Measurements from ENCODE around the gene RUNX1. TPM values are rescaled to one million over a fixed set of nuclear protein-coding genes. Genes with fewer than 3 reads are reported as not detected.

The RUNX1 gene
- total and polyA plus RNA-seq, 7 donors = 8.7 to 230 (median 30.1) TPM

GRCh38 chr21:35028451-35028978 is 20.6 kb downstream of the RUNX1 start:
- Histone ChIP-seq H3K4me3 (no peak overlapping the region), H3K4me1 (peaks cover 4% of the 10 kb centered on the region), H3K36me3 (ENCODE audit: insufficient read depth in 1 of 2, low read depth in 1 of 2) (peaks cover 0 to 66% of the 10 kb centered on the region in 2 donors), H3K27ac (no peak overlapping the region), H3K9me3 (no peaks in the 10 kb centered on the region), H3K27me3 (ENCODE audit: insufficient read depth in 3 of 3, low read length in 2 of 3) (no peaks in the 10 kb centered on the region)
- TF ChIP-seq CTCF (IDR thresholded peaks at IDR 0.05) = no peak
- ATAC-seq (no peak), DNase-seq (no peak)
- 91 to 94% (median 92%) methylated on average over 4 of the region's 4 CpGs for WGBS, 3 donors
- intact Hi-C loops (cut with DNase I) = loop anchor here in 1 of 2 donors (10.0 kb wide), 1 partner anchor 284 kb away; no protein-coding TSS in a partner anchor

- ATAC-seq (peak in 1 of 4 donors; percentile 29), DNase-seq (no peak)
- Histone ChIP-seq H3K4me1 (peaks cover 4% of the 10 kb centered on the region), H3K27ac (no peak overlapping the region), H3K27me3 (ENCODE audit: insufficient read depth in 3 of 3, low read length in 2 of 3) (no peaks in the 10 kb centered on the region), H3K4me3 (no peak overlapping the region), H3K9me3 (no peaks in the 10 kb centered on the region), H3K36me3 (ENCODE audit: insufficient read depth in 1 of 2, low read depth in 1 of 2) (peaks cover 0 to 66% of the 10 kb centered on the region in 2 donors)
- intact Hi-C loops (cut with DNase I) = loop anchor here in 1 of 2 donors (10.0 kb wide), 1 partner anchor 283 kb away; no protein-coding TSS in a partner anchor
- TF ChIP-seq CTCF (IDR thresholded peaks at IDR 0.05) = no peak
- WGBS, 3 donors = 78 to 88% (median 78%) methylated on average over 5 of the region's 5 CpGs
Measured at GRCh38 chr21:35027563-35028450, 21.3 kb downstream of the RUNX1 start.

GRCh38 chr21:35026617-35027562 is 22.2 kb downstream of the RUNX1 start:
- H3K4me3 ChIP-seq = peak overlapping the region; percentile 11
- H3K9me3 ChIP-seq = no peaks in the 10 kb centered on the region
- DNase-seq (peak; percentile 66 to 76), ATAC-seq (peak; percentile 26 to 61 (median 40))
- 36 to 40% (median 37%) methylated on average over 45 of the region's 45 CpGs for WGBS, 3 donors
- H3K4me1 ChIP-seq = peaks cover 4% of the 10 kb centered on the region
- peaks cover 0 to 65% of the 10 kb centered on the region in 2 donors for H3K36me3 ChIP-seq (ENCODE audit: insufficient read depth in 1 of 2, low read depth in 1 of 2)
- intact Hi-C loops (cut with DNase I) = loop anchor here in 1 of 2 donors (10.0 kb wide), 1 partner anchor 282 kb away; no protein-coding TSS in a partner anchor
- no peak overlapping the region for H3K27ac ChIP-seq
- H3K27me3 ChIP-seq (ENCODE audit: insufficient read depth in 3 of 3, low read length in 2 of 3) = no peaks in the 10 kb centered on the region
- no peak for TF ChIP-seq CTCF (IDR thresholded peaks at IDR 0.05)

- DNase-seq = no peak
- ATAC-seq = no peak
- Histone ChIP-seq H3K27ac (no peak overlapping the region), H3K9me3 (no peaks in the 10 kb centered on the region), H3K36me3 (ENCODE audit: insufficient read depth in 1 of 2, low read depth in 1 of 2) (peaks cover 0 to 65% of the 10 kb centered on the region in 2 donors), H3K4me3 (peak overlapping the region; percentile 11), H3K4me1 (peaks cover 4% of the 10 kb centered on the region), H3K27me3 (ENCODE audit: insufficient read depth in 3 of 3, low read length in 2 of 3) (no peaks in the 10 kb centered on the region)
- TF ChIP-seq CTCF (IDR thresholded peaks at IDR 0.05) = no peak
- intact Hi-C loops (cut with DNase I) = loop anchor here in 1 of 2 donors (10.0 kb wide), 1 partner anchor 281 kb away; no protein-coding TSS in a partner anchor
- WGBS, 3 donors = 87 to 92% (median 90%) methylated on average over 5 of the region's 5 CpGs
Measured at GRCh38 chr21:35026153-35026500, 23.0 kb downstream of the RUNX1 start.

All from psoas muscle (tissue), 8 donors.